Bronchial smooth muscle cell (primary cell): Measurements from ENCODE around the gene ID4. TPM values are rescaled to one million over a fixed set of nuclear protein-coding genes. Genes with fewer than 3 reads are reported as not detected.

Source experiments
- total RNA-seq: library from RNA; depleted of rRNA; stranded (reverse); fragments of >200 nt; gene quantifications from 2 replicates; pipeline ENCODE4 v1.2.1, GENCODE V29; 2014

Gene ID4
- 6.7 and 14.2 TPM in 2 replicates for total RNA-seq

GRCh38 chr6:19836799-19837510 is at the start of gene ID4:
TSS of gene ID4 (plus strand) at chr6:19837370. CDS start at chr6:19837755, 385 bp downstream.

